ENCODE measurements around the gene SP2. TPM values are rescaled to one million over a fixed set of nuclear protein-coding genes. Genes with fewer than 3 reads are reported as not detected.

Gene SP2
- total RNA-seq, 1 donor from 2014 or later, result 14.1 TPM

DNA sequence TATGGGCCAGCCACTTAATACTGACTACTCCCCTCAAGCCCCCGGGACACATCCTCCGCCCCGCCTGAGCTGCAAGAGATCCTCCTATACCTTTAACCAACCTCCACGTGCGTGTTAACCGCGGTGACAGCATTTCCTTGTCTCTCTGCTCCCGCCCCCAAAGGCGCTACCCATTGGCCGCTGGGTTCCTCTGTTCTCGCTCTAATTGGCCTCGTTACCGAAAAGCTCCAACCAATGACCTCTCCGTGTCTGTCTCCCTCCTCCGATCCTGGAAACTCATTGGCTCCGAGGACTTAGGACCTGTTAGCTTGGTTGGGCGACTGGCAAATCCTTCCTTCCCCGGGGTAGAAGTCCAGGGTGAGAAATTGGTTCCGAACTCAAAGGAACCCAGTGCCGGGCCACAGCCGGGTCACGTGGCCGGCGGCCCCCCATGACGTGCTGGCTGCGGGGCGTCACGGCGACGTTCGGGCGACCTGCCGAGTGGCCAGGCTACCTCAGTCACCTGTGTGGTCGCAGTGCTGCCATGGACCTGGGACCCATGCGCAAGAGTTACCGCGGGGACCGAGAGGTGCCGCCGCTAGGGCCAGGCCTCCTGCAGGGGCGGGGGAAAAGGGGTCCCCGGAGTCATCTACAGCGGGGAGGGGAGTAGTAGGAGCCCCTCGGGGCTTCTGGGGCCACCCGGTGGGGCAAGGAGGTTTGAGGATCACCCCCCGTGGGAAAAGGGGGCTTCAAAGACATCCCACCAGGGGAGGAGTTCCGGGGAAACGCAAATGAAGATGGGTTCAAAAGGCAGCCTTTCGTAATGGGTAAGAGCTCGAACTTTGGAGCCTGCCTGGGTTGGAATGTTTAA is 45.4 kb downstream of the SP2 start, which contains the start of gene PNPO:
Gene PNPO, plus strand, starts transcription at position 326 of the 850 bp plus-strand sequence. Its CDS starts 105 bp downstream, at position 431.
- peak; percentile 98 for ATAC-seq
- intact Hi-C loops (cut with micrococcal nuclease), result no loop called here

DNA sequence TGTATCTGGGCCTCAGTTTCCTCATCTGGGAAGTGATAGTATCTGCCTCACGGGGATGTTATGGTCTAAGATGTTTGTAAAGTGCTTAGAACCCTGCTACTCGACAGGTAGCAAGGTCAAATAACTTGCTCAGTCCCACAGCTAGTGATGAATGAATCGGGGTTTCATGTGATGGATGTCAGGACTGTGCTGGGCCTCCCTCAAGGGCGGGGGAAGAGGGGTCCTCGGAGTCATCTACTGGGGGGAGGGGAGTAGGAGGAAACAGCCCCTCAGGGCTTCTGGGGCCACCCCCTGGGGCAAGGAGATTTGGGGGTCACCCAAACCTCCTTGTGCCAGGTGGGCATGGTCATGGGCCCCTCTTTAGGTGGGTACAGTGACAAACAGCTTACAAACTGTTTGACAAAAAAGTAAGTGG is 46.1 kb downstream of the SP2 start:
- intact Hi-C loops (cut with micrococcal nuclease), result no loop called here
- ATAC-seq (no peak), DNase-seq (no peak)

More for the DNA sequence above, 45.4 kb downstream of the SP2 start, which contains the start of gene PNPO:
- peak; percentile 91 for DNase-seq

DNA sequence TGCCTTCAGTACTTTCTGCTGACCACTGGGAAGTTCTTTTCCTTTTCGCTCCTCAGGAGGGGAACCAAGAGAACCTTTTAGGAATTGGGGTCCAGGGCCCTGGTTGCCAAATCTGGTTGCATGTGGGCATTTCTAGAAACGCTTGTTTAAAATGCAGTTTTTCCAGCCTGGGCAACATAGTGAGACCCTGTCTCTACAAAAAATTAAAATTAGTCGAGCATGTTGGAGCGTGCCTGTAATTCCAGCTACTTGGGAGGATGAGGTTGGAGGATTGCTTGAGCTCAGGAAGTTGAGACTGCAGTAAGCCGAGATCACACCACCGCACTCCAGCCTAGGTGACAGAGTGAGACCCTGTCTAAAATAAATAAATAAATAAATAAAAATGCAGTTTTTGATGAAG is 46.5 kb downstream of the SP2 start:
- intact Hi-C loops (cut with micrococcal nuclease), result no loop called here
- DNase-seq, result no peak

DNA sequence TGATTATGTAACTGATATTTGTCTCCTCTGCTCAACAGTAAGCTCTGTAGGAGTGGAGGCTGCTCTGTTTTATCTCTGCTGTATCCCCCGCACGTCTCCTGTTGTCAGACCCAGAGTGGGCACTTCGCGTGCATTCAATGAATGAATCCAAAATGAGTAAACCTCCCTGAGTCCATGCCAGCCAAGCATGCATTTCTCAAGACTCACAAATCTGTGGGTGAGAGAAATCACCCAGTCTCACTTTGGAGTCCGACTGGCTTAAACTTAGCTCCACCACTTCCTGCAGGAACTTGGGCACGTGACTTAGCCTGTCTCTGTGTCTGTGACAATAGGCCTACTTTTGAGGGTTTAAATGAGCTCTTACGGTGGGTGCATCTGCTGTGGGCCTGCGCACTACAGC is 49.0 kb downstream of the SP2 start:
- intact Hi-C loops (cut with micrococcal nuclease), result loop anchor here (5.0 kb wide), 1 partner anchor 38 kb away; no protein-coding TSS in a partner anchor
- no peak for DNase-seq
- ATAC-seq, result no peak

More for the DNA sequence above, 46.5 kb downstream of the SP2 start:
- ATAC-seq, result no peak

DNA sequence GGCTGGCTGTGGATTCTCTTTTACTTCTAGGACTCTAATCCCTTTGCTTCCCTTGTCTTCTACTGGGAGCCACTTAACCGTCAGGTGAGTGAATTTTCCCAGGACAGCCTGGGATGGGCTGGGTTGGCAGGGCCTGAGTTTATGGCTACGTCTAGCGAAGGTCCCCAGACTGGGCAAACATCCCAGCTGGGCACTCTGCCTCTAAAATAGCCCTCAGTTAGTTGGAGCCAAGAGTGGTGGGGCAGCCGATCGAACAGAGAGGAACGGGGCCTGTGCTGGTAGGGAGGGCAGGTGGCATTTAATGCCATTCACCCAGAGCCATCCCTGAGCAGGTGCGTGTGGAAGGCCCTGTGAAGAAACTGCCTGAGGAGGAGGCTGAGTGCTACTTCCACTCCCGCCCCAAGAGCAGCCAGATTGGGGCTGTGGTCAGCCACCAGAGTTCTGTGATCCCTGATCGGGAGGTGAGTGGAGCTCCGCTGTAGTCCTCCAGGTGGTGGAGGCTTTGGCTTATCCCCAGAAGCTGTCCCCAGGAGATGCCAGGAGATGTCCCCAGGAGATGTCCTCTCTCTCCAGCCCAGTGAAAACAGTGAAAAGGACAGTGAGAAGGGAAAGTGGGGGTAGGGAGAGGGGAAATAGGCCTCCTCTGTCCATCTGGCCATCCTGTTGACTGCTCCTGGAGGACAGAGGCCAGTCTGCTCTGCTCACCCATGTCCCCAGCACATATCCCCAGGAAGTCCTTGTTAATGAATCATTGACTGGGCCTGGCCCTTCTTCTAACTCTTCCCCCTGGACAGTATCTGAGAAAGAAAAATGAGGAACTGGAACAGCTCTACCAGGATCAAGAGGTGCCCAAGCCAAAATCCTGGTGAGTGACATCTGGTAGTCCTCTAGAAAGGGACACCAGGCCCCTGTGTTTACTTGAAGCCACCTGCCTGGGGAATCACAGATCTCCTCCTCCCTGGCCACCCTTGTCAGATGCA is 49.8 kb downstream of the SP2 start:
- intact Hi-C loops (cut with micrococcal nuclease), result loop anchor here (5.0 kb wide), 1 partner anchor 39 kb away; no protein-coding TSS in a partner anchor
- ATAC-seq (no peak), DNase-seq (peak; percentile 53)

DNA sequence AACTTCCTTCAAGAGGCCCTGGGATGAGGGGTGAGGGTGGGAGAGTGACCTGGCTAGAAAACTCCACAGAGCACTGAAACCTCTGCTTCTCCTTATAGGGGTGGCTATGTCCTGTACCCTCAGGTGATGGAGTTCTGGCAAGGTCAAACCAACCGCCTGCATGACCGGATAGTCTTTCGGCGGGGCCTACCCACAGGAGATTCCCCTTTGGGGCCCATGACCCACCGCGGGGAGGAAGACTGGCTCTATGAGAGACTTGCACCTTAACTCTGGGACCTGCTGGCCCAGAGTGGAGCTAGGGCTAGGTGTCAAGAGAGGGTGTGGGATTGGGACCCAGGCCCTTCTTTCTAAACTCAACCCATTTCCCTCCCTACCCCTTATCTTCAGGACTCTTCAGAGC is 50.5 kb downstream of the SP2 start:
- no peak for ATAC-seq
- intact Hi-C loops (cut with micrococcal nuclease), result loop anchor here (5.0 kb wide), 1 partner anchor 39 kb away; no protein-coding TSS in a partner anchor

DNA sequence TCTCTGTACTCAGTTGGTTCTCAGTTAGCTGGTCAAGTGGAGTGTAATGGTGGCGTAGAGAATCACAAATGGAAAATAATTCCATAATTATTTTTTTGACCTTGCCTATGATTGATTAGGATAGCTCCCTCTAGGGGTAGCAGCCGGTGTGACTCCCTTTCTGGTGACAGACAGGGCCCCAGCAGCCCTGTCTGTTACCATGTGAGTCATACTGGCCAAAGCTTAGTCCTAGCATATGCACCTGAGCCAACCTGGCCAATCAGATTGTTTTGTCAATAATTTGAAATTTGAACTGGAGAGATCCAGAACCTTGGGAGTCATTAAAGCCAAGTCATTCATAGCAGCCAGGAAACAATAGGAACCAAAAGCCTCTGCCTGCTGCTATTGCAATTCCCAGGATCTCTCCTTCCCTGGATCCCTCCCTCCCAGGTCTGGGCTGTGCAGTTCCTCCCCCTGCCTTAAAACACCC is 50.9 kb downstream of the SP2 start:
- intact Hi-C loops (cut with micrococcal nuclease), result loop anchor here (5.0 kb wide), 1 partner anchor 40 kb away; no protein-coding TSS in a partner anchor
- peak; percentile 79 for DNase-seq
- ATAC-seq, result peak; percentile 55

More for the DNA sequence above, 50.5 kb downstream of the SP2 start:
- no peak for DNase-seq

DNA sequence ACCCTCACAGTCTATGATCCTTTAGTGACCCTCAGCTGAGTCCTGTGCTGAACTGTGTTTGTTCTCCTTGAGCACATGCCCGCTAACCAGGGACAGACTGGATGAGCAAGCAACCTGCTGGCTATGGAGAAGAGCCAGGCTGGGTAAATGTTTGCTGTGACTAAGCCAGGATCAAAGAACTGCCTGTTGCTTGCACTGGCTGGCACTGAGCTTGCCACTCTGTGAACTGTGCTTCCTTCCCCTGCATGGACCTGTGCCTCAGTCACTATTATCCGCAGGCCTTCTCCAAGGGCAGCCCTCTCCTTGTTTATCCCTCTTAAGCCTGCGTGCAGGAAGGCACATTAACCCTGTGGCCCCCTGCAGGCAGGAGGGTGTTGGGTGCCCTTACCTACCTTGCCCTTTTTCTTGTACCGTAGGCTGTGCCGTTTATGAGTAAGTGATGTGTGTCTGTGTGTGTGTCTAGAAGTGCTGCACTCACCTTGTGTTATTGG is 52.7 kb downstream of the SP2 start:
- intact Hi-C loops (cut with micrococcal nuclease), result loop anchor here (5.0 kb wide), 1 partner anchor 41 kb away; no protein-coding TSS in a partner anchor
- ATAC-seq, result peak; percentile 32
- no peak for DNase-seq

DNA sequence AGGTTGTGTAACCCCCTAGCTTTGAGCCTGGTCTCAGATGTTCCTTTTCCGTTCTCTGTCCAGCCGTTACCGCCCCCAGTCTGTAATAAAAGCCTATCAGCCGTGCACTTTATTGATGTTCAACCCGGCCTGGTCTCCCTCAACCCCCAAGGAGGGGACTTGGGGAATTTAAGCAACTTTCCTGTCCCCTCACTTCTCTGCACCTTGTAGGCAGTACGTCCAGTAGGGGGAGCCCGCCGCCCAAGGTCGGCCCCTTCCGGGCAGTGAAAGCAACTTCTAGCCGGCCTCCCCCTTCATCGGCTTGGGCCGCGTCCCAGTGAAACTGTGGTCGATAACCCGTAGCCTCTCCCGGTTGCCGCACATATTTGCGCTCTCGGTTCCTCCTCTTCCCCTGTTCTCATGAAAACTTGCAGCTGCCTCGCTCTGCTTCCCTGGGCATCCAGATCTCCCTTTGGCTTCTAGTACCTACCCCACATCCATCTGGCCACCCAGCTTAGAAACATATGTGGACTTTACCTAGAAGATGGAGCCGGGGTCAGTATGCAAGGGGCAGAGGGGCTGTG is 53.2 kb downstream of the SP2 start:
- peak; percentile 88 for ATAC-seq

DNA sequence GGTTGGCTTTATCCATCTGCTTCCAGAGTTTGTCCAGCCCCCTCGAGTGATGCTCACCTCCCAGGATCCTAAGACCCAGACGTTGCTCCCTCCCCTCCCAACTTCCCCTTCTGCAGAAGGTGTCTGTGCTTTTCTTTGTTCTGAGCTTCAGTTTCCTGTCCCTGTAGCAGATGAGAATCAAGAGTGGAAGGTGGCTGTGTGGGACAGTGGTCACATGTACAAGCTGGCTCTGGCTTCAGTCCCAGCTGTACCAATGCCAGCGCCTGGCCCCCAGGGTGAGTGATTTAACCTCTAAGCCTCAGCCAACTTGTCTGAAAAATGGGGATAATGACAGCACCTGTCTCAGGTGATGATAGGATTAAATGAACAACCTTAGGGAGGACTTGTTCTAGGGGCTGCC is 53.9 kb downstream of the SP2 start:
- DNase-seq (no peak), ATAC-seq (no peak)
- intact Hi-C loops (cut with micrococcal nuclease), result loop anchor here (5.0 kb wide), 1 partner anchor 43 kb away; no protein-coding TSS in a partner anchor

More for the DNA sequence above, 53.2 kb downstream of the SP2 start:
- peak; percentile 95 for DNase-seq
- intact Hi-C loops (cut with micrococcal nuclease), result loop anchor here (5.0 kb wide), 1 partner anchor 42 kb away; no protein-coding TSS in a partner anchor

DNA sequence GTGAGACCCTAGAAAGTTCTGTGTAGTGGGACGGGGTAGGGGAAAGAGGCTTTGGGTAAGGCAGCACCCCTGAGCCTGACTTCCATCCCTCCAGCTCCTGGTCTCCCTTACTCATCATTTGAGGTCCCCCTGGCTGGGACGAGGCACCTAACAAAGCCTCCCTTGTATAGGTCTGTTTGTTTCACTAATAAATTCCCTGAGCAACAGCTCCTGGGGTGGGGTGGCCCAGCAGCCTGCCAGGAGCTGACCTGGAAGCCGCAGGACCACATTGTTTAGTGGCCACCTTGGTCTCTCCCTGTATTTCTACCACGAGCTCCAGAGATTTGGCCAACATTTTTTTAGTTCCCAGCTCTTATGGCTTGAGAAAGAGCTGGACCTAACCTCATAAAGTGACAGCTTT is 54.4 kb downstream of the SP2 start:
- intact Hi-C loops (cut with micrococcal nuclease), result no loop called here
- ATAC-seq, result no peak

DNA sequence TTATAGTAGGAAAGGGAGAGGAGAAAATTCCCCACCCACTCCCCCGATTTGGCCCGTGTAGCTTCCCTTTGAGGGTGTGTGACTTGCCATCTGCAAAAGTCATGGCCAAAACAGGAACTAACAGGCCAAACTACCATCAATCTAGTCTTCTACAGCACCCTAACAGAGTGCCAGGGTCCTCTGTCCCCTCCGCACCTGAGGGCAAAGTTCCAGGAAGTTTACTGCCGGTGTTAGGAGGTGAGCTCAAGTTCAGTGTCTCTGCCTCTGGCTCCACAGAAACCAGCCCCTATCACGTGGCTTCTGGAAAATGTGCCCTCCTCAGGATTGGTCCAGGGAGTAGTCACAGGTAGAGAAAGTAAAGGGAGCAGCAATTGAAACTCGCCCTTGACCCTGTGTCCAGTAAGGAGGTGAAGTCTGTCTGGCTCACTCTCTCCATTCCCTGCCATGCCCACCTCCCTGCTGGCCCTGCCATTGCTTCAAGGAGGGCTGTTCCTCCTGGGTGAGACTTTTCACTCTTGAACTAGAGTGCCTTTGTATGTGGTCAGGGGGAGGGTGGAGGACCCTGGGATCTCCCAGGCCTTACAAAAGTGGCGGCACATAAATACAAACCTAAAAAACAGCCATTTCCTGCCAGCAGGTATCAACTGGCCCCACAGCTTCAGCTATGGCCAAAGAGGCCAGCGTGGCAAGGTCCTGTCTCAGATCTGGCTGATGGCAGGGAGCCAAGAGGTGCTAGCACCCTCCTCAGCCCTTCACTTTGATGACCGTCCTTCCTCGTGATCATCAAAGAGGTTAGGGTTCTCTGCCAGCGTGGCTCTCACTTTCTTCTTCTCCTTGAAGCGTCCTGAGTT is 56.4 kb downstream of the SP2 start:
- ATAC-seq (no peak), DNase-seq (no peak)
- intact Hi-C loops (cut with micrococcal nuclease), result no loop called here

More for the DNA sequence above, 54.4 kb downstream of the SP2 start:
- DNase-seq, result no peak

DNA sequence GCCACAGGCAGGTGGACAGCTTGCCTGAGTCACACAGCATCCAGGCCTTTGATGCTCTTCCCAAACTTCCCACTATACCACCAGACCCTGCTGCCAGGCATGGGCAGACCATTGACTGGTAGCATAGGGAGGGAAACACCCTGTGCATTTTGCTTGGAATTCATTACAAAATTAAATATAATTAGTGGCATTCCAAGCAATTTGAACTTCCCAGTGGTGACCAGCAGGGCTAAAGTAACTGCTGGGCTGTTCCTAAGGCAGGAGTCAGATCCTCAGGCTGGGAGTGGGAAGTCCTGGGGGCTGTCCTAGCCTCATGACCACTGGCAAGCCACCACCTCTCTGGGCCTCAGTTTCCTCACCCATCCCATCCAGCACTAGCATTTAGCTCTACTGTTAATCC is 57.9 kb downstream of the SP2 start:
- DNase-seq (no peak), ATAC-seq (no peak)
- intact Hi-C loops (cut with micrococcal nuclease), result no loop called here

DNA sequence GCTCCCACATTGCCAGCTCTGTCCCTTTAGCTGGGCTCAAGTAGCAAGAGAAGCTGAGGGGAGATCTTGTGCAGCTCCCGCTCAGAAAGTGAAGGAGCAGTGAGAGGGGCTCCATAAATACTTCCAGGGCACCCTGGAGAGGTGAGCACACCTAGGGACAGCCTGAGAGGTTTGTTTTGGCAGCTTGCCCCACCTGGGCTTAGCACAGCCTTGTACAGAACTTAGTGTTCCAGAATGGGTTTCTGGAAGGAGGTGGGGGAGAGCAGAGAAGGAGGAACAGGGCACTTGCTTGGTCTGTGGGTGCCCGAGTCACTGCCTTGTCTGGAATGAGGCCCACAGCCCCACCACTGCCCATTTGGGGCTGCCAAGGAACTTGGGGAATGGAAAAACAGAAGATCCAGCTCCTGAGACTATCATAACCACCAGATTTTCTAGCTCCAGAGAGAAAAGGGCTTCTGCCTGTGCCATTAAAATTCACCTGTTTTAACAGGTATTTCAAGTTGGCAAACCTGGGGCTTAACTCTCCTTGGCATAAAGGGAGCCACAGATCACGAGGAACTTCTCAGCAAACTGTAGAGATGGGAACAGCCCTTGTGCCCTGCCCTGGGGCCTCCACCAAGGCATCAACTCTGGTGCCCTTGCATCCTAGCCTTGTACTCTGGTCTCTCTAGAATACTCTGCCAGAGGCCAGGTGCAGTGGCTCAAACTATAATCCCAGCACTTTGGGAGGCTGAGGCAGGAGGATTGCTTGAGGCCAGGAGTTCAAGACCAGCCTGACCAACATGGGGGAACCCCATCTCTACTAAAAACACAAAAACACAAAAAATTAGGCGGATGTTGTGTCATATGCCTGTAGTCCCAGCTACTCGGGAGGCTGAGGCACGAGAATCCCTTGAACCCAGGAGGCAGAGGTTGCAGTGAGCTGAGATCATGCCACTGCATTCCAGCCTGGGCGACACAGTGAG is 59.7 kb downstream of the SP2 start:
- intact Hi-C loops (cut with micrococcal nuclease), result no loop called here
- ATAC-seq (no peak), DNase-seq (no peak)

DNA sequence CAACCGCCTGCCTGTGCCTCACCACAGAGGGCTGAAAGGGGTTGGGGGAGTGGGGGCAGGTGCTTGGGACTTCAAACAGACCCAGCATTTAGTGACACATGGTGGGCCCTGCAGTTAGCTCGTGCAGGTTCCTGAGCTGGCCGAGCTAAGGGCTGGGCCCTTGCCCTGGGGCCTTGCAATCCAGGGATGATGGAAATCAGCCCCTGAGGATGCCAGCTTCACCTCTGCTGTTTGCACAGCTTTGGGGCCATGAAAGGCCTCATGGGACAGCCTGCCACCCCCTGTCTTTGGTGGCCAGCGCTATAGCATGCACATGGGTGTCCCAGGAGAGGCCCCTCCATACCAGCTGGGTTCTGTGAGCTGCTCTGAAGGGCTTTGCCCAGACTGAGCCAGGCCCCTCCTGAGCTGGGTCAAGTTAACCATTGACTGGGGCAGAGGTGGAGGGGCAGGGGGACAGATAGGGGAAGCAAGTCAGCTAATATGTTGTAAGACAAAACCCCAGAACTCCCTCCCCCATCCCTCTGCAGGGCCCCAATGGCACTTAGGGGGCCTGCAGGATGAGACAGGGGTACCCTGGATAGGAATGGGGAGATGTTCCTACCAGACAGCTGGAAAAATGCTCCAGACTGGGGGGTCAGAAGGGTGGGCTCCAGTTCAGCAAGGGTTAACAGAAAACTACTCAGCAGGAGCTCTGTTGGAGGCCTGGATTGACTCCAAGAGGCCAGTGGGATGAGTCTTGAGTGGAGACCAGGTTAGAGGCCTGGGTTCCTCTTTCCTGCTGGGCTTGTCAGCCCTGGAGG is 61.0 kb downstream of the SP2 start:
- DNase-seq (no peak), ATAC-seq (no peak)
- intact Hi-C loops (cut with micrococcal nuclease), result no loop called here
